ENCODE measurements around the gene CFTR. TPM values are rescaled to one million over a fixed set of nuclear protein-coding genes. Genes with fewer than 3 reads are reported as not detected.

CFTR gene
- total and polyA plus RNA-seq, 2 donors from 2014 or later = 2.5 to 12.8 TPM

DNA sequence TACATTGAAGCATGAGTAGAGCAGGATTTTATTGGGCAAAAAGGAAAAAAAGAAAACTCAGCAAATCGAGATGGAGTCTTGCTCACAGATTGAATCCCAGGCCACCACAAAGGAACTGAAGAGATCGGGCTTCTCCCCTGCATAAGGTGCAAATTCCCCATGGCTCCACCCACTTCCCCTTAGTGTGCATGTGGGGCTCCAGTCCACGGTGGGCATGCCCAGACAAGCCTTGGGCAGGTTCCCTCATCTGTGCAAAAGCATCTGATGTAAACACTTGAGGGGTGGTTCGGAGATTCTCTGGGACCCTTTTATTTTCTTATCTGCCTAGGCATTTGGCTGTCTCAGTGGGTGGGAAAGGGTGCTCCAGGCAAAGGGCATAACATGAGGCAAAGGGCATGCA, 150.7 kb downstream of the CFTR start:
- no peak for FAIRE-seq
- H3K4me1 ChIP-seq (ENCODE audit: control insufficient read depth in 2 of 3, insufficient read depth in 2 of 3, low read depth in 1 of 3, low read length in 3 of 3) = no peaks in the 10 kb centered on the region
- H3K4me3 ChIP-seq (ENCODE audit: low read length in 3 of 3) = no peak overlapping the region
- no peaks in the 10 kb centered on the region for H3K36me3 ChIP-seq (ENCODE audit: control insufficient read depth in 2 of 3, insufficient read depth in 3 of 3, low read length in 3 of 3)
- no peaks in the 10 kb centered on the region for H3K27me3 ChIP-seq (ENCODE audit: control insufficient read depth, insufficient read depth, low read length)
- no peak overlapping the region for H3K27ac ChIP-seq (ENCODE audit: low read depth in 2 of 2, low read length in 2 of 2)
- no peak overlapping the region for H3K9ac ChIP-seq (ENCODE audit: low read length in 3 of 3)
- H3K9me3 ChIP-seq (ENCODE audit: control insufficient read depth in 2 of 3, insufficient read depth in 1 of 3, low read length in 3 of 3) = no peaks in the 10 kb centered on the region
- TF ChIP-seq, protein P1, sequence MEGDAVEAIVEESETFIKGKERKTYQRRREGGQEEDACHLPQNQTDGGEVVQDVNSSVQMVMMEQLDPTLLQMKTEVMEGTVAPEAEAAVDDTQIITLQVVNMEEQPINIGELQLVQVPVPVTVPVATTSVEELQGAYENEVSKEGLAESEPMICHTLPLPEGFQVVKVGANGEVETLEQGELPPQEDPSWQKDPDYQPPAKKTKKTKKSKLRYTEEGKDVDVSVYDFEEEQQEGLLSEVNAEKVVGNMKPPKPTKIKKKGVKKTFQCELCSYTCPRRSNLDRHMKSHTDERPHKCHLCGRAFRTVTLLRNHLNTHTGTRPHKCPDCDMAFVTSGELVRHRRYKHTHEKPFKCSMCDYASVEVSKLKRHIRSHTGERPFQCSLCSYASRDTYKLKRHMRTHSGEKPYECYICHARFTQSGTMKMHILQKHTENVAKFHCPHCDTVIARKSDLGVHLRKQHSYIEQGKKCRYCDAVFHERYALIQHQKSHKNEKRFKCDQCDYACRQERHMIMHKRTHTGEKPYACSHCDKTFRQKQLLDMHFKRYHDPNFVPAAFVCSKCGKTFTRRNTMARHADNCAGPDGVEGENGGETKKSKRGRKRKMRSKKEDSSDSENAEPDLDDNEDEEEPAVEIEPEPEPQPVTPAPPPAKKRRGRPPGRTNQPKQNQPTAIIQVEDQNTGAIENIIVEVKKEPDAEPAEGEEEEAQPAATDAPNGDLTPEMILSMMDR (IDR thresholded peaks at IDR 0.05; ENCODE audit: borderline replicate concordance, extremely low read depth, insufficient read depth) = no peak
- DNase-seq = no peak
- intact Hi-C loops (cut with DNase I) = no loop called here

DNA sequence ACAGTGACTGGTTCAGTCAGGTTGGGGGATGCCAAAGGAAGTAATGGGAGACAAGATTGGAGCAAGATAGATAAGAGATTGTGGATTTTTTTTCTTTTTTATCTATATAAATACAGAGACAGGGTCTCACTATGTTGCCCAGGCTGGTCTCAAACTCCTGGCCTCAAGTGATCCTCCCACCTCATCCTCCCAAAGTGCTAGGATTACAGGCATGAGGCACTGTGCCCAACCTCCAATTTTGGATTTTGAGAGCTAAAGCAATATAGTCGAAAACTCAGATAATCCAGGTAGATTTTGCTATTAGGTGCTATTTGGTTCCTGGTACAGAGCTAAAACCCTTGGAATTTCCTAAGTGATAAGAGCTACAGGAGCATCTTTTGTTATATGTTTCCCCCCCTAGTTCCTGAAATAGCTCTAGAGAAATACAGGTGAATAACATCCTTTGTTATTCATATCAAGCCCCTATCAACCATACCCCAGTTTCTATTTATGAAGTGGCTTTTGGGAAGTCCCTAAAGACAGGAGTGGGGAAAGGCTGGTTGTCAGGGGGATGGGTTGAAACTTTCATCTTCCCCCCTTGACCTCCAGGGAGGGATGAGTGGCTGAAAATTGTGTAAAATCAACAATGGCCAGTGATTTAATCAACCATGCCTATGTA, 151.2 kb downstream of the CFTR start:
- DNase-seq (no peak), FAIRE-seq (no peak)
- Histone ChIP-seq H3K4me3 (ENCODE audit: low read length in 3 of 3) (no peak overlapping the region), H3K27ac (ENCODE audit: low read depth in 2 of 2, low read length in 2 of 2) (no peak overlapping the region), H3K27me3 (ENCODE audit: control insufficient read depth, insufficient read depth, low read length) (no peaks in the 10 kb centered on the region), H3K9ac (ENCODE audit: low read length in 3 of 3) (no peak overlapping the region), H3K4me1 (ENCODE audit: control insufficient read depth in 2 of 3, insufficient read depth in 2 of 3, low read depth in 1 of 3, low read length in 3 of 3) (no peaks in the 10 kb centered on the region), H3K9me3 (ENCODE audit: control insufficient read depth in 2 of 3, insufficient read depth in 1 of 3, low read length in 3 of 3) (peaks cover 0 to 1% (median 0%) of the 10 kb centered on the region in 3 donors), H3K36me3 (ENCODE audit: control insufficient read depth in 2 of 3, insufficient read depth in 3 of 3, low read length in 3 of 3) (no peaks in the 10 kb centered on the region)
- TF ChIP-seq, protein P1 (IDR thresholded peaks at IDR 0.05; ENCODE audit: borderline replicate concordance, extremely low read depth, insufficient read depth) = no peak
- intact Hi-C loops (cut with DNase I) = no loop called here

DNA sequence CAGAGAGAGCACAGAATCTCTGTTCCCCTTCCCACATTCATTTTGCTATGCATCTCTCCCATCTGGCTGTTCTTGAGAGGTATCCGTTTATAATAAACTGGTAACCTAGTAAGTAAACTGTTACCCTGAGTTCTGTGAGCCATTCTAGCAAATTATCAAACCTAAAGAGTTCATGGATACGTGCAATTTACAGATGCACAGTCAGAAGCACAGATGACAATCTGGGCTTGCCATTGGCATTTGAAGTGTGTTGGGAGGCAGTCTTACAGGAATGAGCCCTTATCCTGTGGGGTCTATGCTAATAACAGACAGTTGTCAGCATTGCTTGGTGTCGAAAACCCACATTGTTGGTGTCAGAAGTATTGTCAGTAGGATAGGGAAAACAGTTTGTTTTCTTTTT, 151.8 kb downstream of the CFTR start:
- FAIRE-seq (no peak), DNase-seq (no peak)

More for the DNA sequence above, 151.8 kb downstream of the CFTR start:
- Histone ChIP-seq H3K36me3 (ENCODE audit: control insufficient read depth in 2 of 3, insufficient read depth in 3 of 3, low read length in 3 of 3) (no peaks in the 10 kb centered on the region), H3K9me3 (ENCODE audit: control insufficient read depth in 2 of 3, insufficient read depth in 1 of 3, low read length in 3 of 3) (peaks cover 0 to 3% (median 0%) of the 10 kb centered on the region in 3 donors), H3K27me3 (ENCODE audit: control insufficient read depth, insufficient read depth, low read length) (no peaks in the 10 kb centered on the region), H3K9ac (ENCODE audit: low read length in 3 of 3) (no peak overlapping the region), H3K4me1 (ENCODE audit: control insufficient read depth in 2 of 3, insufficient read depth in 2 of 3, low read depth in 1 of 3, low read length in 3 of 3) (no peaks in the 10 kb centered on the region), H3K4me3 (ENCODE audit: low read length in 3 of 3) (no peak overlapping the region), H3K27ac (ENCODE audit: low read depth in 2 of 2, low read length in 2 of 2) (no peak overlapping the region)
- intact Hi-C loops (cut with DNase I) = no loop called here
- TF ChIP-seq, protein P1 (IDR thresholded peaks at IDR 0.05; ENCODE audit: borderline replicate concordance, extremely low read depth, insufficient read depth) = no peak

Measured in kidney (tissue), 14 donors.